GM18858 (cell line): ENCODE measurements around the gene KSR2.

Experiments
- ATAC-seq: cut with Tn5 transposase; IDR thresholded peaks from one replicate; pipeline ENCODE4 v1.9.1; 2021; ENCODE audit not compliant: unreplicated experiment

Gene KSR2

DNA sequence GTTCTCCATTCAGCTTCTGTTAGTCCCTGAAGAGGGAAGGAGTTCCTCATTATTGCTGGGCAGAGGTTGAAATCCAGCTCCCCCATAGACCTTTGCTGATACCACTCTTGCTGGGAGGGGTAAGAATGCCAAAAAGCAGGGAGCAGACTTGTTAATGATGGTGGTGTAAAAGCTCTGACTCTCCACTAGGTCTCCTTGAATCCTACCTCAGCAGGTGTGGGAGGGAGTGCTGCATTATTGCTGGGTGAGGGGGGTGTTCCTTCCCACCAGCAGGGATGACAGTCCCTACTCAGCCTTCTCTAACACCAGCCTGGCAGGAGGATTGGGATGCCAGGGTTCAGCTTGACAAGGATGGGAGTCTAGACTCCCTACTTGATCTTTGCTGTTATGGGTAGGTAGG lies 421.6 kb downstream of the KSR2 start:
- no peak for ATAC-seq

DNA sequence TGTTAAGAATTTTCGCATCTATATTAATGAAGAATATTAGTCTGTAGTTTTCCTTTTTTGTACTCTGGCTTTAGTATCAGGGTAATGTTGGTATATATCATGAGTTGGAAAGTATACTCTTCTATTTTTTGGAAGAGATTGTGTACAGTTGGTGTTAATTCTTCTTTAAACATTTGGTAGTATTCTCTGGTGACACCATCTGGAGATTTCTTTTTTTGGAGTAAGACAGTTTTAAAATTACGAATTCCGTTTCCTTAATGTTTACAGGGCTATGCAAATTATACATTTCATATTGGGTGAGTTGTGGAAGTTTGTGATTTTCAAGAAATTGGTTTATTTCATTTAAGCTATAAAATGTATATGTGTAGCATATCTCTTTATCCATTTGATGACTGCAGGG lies 423.6 kb downstream of the KSR2 start:
- ATAC-seq = no peak

DNA sequence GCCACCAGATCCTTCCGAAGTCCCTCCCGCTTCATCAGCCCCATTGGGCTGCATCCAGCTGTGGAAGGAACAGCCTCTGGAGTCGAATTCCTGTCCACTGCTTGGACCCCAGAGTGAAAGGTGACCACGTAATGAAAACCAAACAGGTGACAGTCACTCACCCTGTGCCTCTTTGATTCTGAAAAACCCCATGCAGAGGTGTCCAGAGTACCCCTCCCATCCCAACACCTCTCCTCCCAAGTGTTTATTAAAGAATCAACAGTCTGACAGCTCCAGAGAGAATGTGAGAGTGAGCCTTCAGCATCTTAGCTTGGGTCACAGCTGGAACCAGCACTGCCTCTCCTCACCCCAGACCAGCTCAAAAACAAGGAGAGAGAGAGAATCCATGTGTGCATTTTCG lies 428.8 kb downstream of the KSR2 start:
- no peak for ATAC-seq

DNA sequence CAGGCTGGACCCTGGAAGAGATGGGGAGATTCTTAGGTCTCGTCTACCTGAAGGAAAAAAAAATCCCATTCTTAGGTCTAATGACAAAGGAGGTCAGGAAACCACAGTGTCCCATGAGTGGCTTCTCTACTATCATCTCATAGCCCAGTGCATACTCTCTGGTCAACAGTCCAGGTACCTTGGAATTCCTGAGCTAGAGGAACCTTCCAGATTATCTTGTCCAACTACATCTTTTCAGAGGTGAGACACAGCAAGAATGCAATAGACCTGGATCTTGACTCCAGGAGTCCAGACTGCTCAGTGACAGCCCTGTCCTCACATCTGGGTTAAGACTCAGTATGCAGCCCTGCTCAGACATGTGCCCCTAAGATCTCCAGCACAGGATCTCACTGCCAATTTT lies 429.9 kb downstream of the KSR2 start:
- no peak for ATAC-seq

DNA sequence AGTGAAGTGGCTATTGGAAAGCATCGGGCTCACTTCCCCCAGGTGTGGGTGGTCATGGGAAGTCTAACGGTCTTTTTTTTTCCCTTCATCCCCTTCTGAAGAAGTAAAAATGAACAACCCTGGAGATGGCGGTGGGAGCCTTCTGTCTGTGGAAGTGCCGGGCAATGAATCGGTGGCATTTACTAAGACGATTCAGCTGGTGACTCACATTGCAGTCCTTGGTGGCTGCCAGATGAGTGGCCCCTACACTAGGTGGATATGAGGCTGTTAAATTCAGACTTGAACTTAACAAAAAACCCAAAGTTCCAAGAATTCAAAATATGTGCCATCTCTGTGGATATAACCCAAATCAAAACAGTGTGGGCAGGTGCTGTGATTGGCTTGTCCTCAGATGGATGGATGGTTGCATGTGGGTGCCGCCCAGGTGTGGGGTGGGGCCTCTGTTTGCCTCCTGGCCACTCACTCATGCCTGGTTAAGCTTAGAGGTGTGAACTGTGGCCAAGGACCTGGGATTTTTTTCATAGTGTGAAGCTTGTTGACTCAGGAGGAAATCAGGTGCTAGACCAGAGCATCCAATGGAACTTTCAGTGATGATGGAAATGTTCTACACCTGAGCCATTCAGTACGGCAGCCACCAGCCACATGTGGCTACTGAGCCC lies 430.6 kb downstream of the KSR2 start:
- ATAC-seq = no peak

DNA sequence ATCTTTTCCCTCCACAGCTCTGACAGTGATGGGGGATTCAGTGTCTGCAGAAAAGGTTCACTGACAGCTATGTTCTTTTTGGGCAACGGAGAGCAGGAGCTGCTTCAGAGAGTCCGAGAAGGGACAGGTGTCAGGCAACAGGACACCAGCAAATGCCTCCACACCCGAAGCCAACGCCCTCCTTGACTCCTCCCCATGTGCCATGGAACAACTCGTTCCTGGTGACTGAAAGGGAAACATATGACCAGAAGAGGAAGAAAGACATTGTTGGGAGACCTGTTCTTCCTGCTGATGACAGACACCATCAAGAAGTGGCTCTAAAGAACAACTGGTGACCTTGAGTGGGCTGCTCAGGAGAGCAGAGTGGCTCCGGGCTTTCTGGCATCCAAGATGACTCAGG lies 435.1 kb downstream of the KSR2 start:
- no peak for ATAC-seq

DNA sequence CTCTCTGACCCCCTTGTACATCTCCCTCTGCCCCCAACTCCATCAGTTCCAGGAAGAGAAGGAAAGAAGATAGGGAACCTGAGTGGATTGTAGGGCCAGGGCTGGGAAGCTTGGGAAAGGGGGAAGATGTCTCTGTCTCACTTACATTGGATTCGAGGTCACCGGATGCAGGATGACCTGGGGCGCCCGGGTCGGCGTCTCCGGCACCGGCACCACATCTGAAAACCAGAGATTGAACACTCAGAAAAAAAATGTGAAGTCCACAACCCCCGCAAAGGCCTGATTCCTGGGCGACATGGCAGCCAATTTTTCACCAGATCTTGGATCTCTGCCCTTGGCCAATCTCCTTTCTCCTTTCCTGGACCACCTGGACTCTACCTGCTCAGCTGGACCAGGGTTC lies 438.0 kb downstream of the KSR2 start:
- no peak for ATAC-seq

DNA sequence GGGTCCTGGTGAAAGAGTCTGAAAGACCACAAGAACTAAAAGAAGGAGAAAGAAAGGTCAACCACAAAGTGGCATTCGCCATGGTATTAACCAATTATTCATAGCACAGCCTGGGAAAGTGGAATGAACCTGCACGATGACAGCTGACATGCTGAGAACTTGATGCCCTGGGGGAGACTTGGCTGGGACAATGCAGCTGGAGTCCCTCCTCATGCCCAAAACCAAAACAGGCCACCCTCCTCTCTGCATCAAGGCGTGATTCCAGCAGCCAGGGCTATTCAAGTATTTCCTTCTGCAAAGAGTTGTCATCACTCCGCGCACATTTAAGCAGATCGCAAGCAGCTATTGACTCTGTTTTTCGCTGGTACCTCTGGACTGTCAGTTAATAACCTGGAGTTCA lies 440.3 kb downstream of the KSR2 start:
- ATAC-seq = no peak

DNA sequence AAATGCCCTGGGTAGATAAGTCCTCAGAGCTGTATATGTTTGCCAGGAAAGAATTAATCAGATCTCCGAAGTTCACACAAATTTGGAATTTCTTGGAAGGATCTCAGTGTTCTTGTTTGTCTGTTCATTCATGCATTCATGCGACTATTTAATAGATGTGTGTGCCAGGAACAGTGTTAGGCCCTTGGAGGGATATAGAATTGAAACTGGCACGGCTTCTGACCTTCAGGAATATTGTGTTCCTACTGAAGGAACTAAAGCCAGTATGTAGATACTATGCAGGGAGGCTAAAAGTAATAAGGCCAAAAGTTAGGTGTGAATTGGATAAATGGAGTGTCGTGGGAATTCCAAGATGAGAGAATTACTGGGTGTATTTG lies 441.3 kb downstream of the KSR2 start:
- no peak for ATAC-seq

DNA sequence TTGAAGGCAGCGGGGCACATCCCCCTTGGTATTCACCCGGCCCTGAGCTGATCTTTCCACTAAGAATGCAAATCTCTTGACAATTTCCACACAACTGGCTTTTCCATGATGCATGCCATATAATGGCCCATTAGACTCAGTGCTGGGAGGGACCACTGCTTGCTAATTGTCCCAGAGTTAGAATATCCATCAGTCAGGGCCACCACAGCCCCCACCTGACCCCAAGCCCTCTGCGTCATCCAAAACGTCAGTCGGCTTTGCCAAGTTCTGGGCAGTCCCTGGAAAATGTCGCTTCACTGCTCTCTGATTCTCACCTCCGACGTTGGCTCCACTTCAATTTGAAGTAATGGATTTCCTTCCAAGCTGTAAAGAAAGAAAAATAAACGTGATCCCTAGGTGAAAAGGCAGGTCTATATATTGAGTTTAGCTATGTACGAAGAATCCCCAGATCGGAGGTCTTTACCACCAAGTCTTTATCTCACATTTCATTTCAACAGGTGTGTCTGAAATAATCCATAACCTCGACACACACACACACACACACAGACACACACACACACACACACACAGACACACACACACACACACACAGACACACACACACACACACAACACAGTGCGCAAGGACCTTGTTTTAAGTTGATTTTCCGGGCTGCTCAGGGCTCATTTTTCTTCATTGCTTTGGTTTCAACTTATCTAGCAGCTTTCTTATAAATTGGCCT lies 441.9 kb downstream of the KSR2 start:
- ATAC-seq = no peak

DNA sequence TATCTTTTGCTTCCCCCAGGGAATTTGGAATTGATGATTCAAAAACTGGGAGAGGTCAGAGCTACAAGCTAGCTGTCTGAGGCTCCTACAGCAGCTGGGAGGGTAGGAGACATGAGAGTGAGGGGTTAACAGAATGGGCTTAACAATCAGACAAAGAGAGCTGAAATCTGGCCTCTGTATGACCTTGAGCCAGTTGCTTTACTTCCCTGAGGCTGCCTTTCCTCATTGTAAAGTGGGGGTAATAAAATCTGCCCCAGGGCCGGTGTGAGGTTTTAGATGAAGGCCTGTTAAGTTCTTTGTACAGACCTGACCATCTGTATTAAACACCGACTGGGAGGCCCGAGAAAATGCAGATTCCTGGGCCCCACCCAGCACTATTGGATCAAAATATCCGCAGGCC lies 443.0 kb downstream of the KSR2 start:
- no peak for ATAC-seq

DNA sequence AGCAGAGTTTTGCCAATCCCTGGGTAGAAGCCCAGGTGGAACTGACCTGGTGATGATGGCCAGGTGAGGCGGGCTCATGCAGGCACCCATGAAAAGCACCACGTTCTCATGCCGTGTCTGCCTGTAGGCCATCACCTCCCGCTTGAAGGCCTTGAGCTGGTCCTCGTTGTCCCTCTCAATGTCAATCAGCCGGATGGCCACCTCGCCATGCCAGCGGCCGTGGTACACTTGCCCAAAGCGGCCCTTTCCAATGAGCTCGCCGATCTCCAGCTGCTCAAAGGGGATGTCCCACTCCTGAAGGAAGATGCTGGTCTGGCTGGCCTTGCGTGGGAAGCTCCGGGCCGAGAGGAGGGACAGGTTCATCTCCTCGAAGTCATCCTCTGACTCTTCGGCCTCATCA lies 444.0 kb downstream of the KSR2 start:
- no peak for ATAC-seq

DNA sequence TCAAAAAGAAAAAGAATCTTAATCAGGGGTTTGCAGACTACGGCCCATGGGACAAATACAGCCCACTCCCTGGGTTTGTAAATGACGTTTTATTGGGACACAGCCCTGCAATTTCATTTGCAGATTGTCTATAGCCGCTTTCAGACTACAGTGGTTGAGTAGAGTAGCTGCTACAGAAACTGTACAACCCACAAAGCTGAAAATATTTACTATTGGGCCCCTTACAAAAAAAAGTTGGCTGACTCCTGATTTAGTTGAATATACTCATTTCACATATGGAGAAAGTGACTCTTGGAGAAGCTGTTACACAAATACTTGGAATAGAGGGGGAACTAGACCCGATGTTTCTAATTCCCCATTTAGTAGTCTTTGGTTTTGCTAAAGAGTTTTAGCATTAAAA lies 444.8 kb downstream of the KSR2 start:
- ATAC-seq = no peak

DNA sequence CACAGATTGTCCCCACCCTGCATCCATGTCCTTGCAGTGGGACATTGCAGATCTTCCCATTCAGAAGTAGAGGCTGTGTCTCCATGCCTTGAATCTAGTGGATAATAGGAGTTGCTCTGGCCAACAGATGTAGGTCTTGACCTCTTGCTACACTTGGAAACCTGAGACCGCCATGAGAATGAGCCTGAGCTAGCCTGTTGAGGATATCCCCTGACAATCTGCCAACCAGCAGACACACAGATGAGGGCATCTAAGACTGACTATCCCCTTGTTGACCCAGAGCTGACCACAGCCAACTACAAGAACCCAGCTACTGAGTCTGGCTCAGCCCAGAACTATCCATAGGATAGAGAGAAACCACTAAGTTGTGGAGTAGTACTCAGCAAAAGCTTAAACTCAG lies 446.2 kb downstream of the KSR2 start:
- ATAC-seq = no peak

DNA sequence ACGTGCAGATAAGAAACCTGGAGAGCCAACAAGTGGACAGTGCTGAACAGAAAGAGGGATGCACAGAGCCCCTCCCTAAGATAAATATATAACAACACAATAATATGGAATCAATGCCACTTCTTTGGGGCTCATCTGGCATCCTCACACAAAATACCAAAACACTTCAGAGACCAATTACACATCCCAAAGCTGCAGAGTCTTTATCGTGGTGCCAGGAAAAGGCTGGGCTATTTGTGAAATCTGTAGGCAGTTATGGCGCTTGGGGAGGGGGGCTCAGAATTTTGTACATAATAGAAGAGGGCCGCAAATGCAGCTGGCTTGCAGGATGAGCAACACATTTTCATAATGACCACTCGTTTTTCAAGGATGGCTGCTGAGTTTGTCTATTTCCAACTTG lies 446.9 kb downstream of the KSR2 start:
- ATAC-seq = no peak

DNA sequence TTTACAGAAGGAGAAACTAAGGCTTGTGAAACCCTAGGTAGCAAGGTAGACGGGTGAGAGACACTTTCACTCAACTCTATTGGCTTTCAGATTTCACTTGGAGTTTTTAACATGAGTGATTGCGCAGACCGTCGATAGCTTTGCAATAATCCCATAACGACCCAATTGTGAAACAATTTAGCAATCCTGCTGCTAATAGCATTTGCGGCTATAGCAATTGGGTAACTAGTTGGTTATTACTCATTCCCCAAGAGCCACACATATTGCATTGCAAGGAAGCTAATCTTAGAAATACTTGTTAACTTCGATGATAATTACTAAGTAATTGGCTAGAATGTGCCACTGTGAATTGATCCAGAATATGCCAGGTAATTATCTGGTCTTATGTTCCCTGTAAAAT lies 447.4 kb downstream of the KSR2 start:
- no peak for ATAC-seq

DNA sequence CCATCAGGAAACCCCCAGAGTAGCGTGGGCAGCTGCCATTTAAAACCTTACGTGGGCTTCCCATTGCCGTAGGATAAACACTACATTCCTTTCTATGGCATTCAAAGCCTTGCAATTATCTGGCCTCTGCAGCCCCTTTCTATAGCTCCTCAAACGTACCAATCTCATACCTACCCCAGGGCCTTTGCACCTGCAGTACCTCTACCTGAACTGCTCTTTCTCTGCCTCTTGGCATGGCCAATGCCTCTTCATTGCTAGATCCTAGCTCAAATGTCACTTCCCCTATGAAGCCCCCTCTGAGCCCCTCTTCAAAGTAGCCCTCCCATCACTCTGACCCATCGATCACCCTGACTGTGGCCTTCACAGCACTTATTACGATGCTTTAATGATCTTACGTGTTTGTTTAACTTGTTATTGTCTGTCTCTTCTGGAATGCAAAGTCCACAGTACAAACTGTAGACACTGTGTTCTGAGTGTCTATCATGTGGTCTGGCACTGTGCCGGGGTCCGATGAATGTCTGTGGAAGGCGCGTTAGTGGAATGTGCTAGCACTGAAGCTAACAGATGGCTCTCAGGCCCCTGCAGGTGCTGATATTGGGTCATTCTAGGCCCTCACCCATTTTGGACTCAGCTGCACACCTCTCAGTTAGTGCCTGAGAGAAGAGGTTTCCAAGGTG lies 450.1 kb downstream of the KSR2 start:
- no peak for ATAC-seq

DNA sequence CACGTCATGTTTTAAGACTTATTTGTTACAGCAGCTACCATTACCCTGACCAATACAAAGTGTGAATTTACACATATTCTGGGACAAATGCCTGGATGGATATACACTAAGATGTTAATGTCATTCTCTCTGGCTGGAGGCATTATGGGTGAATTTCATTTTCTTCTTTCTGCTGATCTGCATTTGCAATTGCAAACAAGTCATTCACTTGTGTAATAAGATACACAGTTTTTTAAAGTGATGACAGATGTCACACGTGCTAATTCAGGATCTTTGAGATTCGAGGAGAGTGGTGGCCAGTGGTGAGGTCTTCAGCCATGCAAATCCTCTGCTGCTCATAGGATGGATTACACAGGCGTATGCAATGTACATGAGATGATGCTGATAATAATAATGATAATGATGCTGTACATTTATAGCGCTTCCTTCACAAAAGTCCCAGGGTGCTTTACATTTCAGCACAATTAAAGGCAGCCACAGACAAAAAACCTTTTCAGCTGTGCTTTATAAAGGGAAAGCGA lies 451.5 kb downstream of the KSR2 start:
- no peak for ATAC-seq

DNA sequence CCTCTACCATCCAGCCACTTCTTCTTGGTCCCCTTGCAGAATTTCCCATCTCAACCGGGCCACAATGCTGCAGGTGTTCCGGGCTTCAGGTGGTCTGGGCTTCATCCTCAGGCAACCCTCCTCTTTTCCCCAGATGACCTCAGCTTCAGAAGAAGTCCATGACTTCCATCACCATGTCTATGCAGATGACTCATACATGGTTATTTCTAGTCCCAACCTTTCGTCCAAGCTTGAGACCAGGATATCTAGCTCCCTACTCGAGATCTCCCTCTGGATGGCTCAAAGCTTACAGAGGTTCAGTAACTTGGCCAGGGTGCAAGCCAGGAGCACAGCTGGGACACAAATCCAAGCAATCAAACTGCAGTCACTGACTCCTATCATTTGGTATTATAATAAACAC lies 452.8 kb downstream of the KSR2 start:
- no peak for ATAC-seq

DNA sequence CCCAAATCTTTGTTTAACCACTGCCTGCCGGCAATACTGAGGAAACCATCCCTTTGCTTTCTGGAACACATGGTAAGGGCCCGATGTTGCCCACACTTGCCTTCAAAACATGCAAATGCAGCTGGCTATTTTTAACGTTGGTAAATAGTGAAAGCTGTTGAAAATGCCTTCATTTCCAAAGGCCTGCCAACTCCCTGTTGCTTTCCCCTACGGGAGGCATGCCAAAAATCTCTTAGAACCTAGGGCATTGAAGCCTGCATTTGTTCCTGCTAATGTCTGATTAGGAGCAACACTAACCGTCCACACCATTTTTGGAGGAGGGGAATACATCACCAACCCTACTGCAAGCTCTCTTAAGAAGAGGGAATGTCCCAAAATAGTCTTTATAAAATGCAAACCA lies 454.8 kb downstream of the KSR2 start:
- ATAC-seq = no peak

DNA sequence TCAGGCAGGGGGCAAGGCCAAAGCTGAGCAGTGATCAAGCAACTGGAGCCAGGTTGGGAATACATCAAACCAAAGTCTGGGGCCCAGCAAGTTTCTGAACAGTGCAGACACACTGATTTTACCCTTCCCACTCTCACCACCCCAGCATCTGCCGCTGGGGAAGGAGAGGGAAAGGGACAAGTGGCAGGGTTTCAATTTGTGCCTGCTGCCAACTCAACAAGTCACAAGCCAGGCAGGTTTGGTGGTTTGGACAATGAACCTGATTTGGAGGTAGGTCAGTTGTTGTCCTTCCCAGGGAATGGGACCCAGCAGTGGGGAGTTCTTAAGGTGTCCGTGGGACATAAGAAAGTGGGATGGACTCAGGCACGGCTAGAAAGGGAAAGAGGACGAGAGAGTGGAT lies 455.4 kb downstream of the KSR2 start:
- ATAC-seq = no peak

DNA sequence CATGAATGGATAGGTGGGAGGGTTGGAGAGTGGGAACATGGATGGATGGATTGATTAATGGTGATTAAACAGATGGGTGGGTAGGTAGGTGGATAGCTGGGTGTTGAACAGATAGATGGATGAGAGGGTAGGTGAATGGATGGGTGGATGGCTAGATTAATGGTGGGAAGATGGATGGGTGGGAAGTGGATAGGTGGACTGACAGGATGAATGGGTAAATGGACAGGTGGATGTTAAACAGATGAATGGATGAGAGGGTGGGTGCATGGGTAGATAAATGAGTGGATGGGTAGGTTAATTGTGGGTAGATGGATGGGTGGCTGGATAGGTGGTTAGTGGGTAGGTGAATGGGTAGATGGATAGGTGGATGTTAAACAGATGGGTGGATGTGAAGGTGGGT lies 460.3 kb downstream of the KSR2 start:
- ATAC-seq = no peak
